T1000 (cell line): ENCODE data around the gene SLC4A1.
"Not testable (repeated sequence)": the region's sequence is repeated elsewhere in the genome, so short reads cannot be mapped to it uniquely, and the experiment has no call there.

Source experiments
- DNase-seq: peaks from one replicate; lab custom pipeline; 2025; ENCODE audit warnings: mixed read lengths; lab: John Stamatoyannopoulos, UW

The SLC4A1 gene

DNA sequence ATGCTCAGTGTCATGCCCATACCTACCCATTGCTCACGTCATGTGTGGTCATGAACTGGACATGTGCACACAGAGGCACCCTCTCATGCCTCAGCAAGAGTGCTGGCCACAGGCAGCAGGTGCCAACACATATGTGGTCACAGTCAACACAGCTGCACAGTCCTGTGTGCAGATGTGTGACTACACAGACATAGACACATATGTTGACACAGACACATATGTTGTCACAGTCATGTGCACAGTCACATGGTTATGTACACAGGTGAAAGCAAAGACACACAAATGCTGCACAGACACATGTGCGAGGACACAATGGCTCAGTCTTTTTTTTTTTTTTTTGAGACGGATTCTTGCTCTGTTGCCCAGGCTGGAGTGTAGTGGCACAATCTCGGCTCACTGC is 11.3 kb downstream of the SLC4A1 start:
- no peak for DNase-seq

DNA sequence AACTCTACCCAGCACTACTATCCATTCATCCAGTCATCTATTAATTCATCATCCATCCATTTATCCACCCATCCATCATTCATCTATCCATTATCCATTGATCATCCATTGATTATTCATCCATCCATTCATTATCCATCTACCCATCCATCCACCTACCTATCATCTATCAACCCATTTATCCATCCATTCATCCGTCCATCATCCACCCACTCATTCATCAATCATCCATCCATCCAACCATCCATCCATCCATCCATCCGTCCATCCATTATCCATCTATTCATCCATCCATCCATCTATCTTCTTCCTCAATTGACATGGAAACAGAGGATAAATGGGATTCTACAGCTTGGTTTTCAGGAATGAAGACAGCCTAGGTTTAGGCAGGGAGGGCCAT is 12.0 kb downstream of the SLC4A1 start:
- no peak for DNase-seq

DNA sequence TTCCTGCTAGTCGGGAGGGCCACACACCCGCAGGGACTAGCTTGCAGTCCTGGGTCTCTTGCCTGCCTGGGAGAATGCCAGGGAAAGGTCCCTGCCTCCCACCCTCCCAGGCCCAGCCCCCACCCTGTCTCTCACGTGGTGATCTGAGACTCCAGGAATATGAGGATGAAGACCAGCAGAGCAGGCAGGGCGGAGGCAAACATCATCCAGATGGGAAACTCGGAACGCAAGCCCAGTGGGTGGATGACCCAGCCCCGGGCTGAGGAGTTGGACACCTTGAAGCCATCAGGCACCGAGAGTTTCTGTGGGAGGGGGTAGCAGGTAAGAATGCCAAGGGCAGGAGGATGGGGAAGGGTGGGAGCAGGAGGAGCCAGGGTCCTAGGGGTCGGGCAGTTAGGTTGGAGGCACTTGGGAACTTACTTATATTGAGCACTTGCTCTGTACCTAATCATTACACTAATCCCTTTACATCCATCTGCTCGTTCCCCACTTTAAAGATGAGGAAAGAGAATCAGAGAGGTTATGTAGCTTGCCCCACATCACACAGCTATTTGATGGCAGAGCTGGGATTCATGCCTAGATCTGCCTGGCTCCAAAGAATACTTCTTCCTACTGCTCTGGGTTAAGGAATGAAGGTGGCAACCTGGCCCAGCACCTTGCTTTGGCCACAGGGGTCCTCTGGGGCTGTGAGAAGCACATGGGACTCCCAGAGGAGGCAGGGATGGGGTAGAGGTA is 13.4 kb downstream of the SLC4A1 start:
- no peak for DNase-seq

DNA sequence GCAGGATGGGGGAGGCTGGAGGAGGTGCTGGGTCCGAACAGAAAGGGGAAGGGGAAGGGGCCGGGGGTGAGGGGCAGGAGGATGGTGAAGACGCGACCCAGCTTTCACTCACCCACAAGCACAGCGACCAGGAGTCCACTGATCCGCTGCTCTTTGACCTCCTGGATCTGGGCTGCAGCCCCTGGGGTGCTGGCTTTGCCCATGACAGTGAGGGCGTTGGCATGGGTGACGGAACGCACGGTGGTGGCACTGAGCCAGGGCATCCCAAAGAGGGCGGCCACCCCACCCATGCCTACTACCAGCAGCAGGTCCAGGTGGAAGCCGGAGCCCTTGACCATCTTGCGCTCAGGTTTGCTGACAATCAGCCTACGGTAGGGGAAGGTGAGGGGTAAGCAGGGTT is 14.9 kb downstream of the SLC4A1 start:
- no peak for DNase-seq

DNA sequence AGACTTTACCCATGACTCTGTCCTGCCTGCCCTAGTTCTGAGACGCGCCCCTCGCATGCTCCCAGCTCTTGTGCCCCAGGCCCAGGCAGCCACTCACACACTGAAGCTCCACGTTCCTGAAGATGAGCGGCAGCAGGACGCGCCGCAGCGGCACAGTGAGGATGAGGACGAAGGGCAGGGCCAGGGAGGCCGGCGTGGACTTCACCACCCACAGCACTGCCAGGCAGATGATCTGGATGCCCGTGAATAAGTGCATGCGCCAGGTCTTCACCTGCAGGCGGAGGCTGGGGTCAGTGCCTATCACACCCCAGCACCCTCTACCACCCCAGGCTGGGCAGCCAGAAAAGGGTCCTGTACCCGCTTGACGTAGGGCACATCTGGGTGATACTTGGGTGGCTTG is 16.9 kb downstream of the SLC4A1 start:
- no peak for DNase-seq

DNA sequence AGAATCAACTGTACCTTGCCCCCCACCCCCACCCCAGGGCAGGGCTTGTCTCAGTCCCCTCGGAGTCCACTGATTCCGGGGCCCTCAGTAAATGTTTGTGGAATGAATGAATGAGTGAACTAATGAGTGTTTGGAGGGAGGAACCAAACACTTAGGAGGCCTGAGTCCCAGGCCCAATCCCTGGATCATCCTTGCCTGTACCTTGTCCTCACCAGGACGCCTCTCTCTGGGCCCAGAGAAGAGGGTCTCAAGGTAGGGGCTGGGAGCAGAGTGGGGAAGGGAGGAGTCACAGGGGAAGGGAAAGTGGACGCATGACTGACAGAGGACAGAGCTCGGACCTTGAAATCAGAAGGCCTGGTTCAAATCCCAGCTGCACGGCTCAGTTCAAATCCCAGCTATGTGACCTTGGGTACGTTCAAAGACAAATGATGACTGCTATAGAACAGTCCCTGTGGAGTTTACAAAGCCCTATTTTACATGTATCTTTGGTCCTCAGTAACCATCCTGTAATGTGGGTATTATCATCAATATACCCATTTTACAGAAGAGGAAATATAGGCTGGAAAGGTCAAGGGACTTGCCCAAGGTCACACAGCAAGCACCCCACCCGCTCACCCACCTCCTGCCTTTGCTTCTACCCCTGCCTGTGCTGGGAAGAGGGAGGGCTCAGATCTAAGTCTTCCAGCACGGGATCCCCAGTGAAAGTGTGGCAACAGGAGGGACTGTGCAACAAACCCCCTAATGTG is 18.3 kb downstream of the SLC4A1 start:
- DNase-seq: no peak

DNA sequence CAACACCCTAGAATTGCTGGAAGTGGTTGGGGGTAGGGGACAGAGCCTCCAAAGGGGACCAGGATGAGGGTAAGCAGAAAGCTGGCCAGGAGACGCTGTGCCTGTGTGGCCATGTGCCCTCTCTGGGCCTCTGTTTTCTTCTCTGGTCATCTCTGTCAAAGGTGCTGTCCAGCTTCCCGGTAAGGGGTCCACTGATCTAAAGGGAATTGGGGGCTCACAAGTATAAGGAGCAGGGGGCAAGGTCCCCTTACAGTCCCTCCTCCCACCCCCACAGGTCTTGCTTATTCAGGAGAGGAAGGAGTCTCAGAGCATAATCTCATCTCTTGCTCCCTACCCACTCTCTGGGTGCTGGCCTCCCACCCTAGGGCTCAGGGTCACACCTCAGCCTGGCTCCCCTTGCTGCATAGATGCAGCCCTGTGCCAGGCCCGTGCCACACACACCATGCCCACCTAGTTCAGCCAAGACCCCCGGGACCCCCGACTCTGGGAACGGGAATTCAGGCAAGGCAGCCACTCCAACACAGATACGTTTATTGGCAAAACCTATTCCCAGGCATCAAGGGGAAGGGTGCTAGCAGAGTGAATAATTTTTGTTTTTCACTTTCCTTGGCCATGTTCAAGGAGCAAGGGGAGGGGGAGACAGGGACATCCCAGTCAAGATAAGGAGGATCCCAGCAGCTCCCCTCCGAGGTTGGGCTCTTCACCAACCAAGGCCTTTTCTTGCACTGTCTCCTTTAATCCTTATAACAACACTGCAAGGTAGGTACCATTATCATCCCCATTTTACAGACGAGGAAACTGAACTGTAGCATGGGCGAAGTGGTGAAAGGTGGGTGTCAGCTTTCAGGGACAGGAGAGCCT is 19.8 kb downstream of the SLC4A1 start:
- DNase-seq: no peak

DNA sequence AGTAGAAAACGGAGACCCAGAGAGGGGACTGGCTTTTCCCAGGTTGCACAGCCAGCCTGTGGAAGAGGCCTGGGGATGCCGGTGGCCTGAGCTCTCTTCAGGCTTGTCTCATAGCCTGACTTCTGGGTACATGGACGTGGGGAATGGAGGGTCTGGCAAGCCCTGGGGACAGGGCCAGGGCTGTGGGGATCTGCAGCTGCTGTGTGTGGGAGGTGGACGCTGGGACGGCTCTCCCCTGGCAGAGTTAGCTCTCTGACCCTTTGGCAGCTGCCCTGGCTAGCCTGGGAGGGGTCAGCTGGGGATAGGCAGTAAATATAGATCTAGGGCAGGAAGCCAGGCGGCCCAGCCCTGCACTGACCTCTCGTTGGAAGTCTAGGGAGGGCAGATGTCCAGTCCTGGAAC is 20.5 kb downstream of the SLC4A1 start:
- no peak for DNase-seq

DNA sequence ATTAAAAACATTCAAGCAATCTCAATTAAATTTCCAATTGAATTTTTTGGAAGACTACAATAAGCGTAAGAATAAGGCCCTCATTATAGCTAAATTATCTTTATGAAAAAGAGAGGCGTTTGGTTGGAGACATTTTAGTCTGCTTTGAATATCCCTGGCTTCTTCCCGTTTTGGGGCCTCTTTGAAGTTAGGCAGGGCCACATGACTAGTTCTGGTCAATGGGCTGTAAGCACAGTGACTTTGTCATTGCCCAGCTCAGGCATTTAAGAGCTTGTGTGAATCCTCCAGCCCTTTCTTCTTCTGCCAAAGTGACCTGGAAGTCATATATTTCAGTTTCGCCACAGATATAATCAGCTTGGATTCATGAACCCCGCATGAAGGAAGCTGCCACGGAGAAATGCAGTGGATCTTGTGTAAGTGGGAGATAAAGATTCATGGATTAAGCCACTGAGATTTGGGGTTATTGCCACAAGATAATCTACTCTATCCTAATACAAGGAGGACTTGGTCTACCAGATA is 26.8 kb downstream of the SLC4A1 start:
- no peak for DNase-seq

DNA sequence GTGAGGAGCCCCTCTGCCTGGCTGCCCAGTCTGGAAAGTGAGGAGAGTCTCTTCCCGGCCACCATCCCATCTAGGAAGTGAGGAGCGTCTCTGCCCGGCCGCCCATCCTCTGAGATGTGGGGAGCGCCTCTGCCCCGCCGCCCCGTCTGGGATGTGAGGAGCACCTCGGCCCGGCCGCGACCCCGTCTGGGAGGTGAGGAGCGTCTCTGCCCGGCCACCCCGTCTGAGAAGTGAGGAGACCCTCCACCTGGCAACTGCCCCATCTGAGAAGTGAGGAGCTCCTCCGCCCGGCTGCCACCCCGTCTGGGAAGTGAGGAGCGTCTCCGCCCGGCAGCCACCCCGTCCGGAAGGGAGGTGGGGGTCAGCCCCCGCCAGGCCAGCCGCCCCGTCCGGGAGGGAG is 30.0 kb downstream of the SLC4A1 start:
- DNase-seq: not testable (repeated sequence)

DNA sequence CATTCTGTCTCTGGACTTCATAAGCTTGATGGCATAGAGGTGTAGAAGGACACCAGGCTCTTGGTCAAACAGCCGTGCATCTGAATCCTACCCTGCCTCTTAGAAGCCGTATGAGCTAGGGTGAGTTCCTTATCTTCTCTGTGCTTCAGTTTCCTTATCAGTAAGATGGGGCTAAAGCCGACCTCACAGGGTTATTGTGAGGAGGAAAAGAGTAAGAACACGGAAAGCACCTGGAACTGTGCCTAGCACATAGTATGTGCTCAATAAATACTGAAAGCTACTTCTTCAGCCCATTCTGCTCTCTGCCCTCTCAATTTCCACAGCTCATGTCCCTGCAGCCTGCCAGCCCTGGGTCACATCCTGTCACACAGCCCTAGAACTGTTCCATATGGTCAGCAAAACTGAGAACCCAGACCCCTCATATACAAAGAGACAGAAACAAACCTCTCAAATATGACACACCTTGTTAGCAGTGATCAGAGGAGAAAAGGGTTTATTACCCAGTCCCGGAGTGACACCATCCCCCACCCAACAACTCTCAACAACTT is 31.4 kb downstream of the SLC4A1 start:
- DNase-seq: no peak

DNA sequence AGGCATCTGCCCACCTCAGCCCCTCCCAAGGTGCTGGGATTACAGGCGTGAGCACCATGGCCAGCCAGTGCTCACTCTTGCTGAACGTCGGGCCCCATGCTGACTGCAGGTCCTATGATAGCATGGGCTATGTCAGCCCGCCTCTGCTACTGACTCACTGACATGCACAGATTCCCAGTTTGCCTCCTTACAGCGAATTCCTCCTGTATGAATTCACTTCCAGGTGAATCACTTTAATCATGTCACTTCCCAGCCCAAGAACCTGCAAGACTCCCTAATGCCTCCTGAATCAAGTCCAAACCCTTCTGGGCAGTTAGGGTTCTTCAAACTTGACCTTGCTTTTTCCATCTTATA is 32.4 kb downstream of the SLC4A1 start:
- DNase-seq: no peak

DNA sequence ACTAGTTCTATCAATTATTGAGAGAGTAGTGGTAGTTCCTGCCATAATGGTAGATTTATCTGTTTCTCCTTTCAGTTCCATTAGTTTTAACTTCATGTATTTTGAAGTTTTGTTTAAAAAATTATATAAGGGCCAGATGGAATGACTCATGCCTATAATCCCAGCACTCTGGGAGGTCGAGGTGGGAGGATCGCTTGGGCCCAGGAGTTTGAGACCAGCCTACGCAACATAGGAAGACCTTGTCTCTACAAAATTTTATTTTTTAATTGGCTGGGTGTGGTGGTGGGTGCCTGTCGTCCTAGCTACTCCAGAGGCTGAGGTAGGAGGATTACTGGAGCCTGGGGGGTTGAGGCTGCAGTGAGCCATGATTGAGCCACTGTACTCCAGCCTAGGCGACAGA is 34.4 kb downstream of the SLC4A1 start:
- no peak for DNase-seq

DNA sequence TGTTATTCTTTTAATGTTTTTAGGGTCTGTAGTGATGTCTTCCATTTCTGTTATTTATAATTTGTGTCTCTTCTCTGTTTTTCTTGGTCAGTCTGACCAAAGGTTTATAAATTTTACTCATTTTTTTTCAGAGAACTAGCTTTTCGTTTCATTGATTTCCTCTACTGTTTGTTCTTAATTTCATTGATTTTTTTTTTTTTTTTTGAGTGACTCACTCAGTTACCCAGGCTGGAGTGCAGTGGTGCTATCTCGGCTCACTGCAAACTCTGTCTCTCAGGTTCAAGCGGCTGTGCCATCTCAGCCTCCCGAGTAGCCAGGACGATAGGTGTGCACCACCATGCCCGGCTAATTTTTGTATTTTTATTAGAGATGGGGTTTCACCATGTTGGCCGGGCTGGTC is 35.9 kb downstream of the SLC4A1 start:
- no peak for DNase-seq

DNA sequence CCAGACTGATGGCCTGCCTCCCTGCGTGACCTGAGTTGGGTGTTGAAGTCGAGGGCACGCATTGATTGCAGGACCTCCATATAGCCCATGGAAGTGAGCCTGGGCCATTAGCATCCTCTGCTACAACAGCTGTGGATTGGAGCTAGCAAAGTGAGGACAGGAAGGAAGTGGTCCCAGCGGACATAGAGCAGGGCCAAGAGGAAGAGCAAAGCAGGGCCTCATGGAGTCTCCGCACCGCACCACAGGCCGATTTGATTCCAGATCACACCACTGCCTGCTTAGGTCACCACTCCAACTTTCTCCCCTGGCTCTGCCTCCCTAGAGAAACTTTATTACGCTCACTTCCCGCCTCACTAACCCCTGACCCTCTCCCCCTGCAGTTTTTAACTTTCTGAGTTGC is 37.8 kb downstream of the SLC4A1 start:
- DNase-seq: no peak

DNA sequence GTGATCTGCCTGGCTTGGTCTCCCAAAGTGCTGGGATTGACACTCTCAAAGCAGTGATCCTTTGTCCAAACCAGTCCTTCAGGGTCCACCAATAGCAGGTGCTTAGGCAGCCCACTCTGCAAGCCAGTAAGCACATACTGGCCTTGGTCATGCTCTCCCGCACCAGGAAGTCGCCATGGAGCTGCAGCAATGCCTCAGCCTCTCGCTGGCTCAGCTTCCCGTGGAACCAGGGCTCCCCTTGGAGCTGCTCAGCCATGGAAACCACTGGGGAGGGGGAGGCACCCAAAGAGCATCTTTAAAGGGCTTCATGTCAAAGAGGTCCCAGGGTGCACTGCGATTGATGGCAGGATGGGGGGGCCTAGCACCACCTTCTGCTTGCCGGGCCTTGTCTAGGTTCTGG is 38.8 kb downstream of the SLC4A1 start:
- no peak for DNase-seq

DNA sequence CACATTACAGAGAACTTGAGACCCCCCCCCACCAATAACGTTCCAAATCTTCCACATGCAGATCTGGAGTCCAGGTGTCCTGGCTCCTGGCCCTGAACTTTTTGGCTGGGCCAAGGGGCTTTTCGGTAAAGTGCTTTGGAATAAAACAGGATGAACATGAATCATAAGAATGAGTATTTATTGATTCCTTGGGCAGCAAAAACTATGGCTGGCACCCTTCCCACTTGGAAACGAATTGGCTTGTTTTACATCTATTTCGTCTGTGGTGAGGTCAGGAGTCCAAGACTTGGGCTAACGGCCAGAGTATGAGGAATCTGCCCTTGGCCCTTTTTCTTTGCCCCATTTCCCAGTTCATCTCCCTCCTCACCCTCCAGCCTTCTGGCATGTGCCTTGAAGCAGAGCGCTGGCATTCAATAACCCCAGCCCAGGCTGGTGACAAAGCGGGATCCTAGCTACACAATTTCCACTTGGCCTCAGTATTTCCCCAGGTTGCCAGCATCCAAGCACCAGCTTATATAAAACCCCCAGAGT is 44.3 kb downstream of the SLC4A1 start:
- DNase-seq: peak; percentile 56

DNA sequence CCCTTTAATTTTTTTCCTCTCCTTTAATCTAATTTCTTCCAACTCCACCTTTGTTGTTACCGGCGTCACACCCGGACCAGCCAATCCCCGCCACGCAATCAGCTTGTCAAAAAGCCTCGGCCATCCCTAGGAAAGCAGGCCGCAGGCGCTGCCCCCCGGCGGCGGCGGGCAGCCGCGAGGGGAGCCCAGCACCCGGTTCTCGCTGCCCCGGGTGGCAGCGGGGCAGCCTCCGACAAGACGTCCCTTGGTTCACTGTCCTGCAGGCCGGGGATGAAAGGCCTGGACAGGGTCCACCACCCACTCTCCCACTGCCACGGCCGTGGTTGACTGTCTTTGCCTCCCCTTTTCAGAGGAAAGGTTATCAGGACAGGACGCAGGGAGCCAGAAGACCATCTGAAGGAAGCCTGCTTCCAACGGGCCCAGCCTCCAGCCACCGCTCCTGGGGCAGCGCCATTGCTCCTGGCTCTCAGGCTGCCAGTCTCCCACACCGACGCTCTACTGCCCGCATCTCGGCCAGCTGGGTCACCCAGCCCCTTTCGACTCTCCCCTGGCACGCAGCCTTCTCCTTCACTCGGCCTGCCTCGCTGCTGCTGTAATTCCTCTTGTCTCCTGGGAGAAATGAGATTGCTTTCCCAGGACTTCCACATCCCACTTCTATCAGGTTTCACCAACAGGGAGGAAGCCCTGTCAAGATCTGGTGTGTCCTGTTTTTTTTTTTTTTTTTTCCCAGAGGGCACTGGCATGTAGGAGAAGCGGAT is 45.6 kb downstream of the SLC4A1 start:
- DNase-seq: peak; percentile 31

DNA sequence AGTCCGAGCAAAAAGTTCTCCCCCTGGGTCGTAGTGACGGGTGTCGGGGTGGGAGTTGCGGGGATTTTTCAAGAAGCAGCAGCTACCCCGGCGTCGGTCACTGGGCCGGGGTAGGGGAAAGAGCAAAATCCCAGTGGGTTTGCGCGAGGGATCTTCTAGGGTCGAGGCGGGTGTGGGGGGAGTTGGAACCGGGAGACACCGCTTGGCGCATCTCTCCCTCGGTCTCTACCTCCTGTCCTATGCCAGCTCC is 46.1 kb downstream of the SLC4A1 start:
- no peak for DNase-seq

DNA sequence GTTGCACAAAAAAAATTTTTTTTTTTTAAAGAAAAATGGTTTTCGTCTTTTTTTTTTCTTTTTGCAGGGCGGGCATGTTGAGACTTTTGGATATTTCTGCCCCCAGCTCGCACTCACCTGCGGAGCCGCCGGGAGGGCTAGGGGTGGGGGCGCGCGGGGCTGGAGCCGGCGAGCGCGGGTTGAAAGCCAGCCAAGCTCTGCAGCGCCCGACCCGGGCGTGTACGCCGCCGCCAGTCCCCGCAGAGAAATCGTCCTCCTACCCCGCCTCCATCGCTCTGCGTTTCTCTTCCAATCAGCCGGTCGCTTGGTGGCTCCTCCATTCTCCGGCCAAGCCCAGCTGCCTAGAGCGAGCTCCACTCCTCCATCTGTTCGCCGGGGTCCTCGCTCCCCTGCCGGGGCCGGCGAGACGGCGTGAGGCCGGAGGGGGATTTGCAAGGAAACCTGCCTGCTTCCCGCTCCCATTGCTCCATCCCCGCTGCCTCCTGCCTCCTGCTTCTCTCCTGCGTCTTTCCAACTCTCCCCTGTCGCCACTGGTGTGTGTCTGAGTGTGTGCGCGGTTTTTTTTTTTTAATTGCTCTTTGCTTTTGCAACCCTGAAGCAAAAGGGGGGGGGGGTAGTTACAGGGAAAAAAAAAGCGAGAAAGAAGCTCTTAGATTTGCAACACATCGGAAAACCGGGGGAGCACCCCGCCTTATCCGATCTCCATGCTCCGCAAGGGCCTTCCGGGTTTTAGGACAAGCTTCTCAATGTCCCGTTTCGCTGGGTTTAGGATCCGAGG is 46.7 kb downstream of the SLC4A1 start:
- peak; percentile 62 for DNase-seq
